HUDEP-2 (cell line): Measurements from ENCODE around the gene SRD5A3.
"Not testable (repeated sequence)": the region's sequence is repeated elsewhere in the genome, so short reads cannot be mapped to it uniquely, and the experiment has no call there.

Source experiments
- DNase-seq, 76 experiments: peaks; one replicate each; lab custom pipeline; 2025; ENCODE audit not compliant: unreplicated experiment in 76 of 76; lab: John Stamatoyannopoulos, UW

The SRD5A3 gene

DNA sequence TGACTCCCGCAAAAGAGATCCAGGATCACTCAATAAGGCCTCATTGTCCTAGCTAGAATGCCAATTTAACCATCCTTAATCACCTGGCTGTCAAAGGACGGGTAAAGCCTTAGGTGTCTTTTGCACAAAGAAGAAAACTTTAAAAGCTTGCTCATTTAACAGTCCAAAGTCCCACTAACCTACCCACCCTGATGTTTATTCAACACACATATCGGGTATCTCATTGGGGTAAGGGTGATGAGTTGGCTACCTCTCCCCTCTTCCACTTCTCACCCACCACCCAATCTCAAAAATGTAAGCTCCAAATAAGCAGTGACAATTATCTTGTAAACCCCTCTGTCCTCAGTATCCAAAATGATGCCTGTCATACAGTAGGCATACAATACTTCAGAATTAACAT, 988 bp upstream of the SRD5A3 start:
- DNase-seq, result no peak

- DNase-seq, result peak in 8 of 76 experiments; percentile 5 to 68 (median 26)
These were observed 811 bp downstream of the SRD5A3 start for GRCh38 chr4:55346851-55347255.

DNA sequence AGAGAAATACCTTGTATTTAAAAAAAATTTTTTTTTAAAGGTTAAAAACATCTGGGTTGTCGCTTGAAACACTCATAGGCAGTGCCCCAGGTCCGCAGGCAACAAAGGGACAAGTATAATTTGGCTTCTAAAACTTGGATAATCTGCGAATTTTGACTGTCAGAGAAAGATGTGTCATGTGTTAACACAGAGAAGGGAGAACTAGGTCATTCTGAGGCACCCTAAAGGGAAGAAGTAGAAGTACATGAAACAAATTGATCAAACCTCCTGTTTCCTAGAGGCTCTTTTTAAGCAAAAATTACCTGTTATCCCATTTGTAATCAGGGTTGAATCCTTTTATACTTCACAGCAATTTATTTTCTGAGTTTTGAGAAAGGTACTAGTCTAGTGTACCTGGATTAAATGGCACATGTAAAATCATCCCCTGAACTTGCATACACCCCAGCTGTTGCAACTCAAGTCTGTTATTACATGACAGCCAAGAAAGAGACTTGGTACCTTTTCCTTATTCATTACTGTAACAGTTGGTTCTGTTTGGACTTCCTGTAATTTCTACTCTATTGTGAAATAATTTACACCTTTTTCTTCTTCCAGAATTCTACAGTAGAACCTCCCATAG, 1.7 kb downstream of the SRD5A3 start:
- peak in 20 of 76 experiments; percentile 3 to 48 (median 18) for DNase-seq

DNA sequence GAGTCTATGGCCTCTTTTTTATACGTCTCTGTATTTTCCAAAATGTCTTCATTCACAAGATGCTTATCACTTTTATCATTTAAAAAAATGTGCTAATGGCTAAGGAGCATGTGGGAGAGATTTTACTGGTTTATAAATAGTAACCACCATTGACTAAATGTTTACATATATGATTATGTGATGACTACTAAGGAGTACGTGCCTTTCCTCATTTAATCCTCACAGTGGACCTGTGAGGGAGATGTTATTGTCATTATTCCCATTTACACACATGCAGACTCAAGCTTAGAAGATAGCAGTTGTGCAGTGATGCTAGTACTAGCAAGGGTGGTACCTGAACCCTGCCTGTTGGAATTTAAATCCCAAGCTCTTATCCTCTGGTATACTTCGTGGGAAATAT, 2.4 kb downstream of the SRD5A3 start:
- no peak for DNase-seq

DNA sequence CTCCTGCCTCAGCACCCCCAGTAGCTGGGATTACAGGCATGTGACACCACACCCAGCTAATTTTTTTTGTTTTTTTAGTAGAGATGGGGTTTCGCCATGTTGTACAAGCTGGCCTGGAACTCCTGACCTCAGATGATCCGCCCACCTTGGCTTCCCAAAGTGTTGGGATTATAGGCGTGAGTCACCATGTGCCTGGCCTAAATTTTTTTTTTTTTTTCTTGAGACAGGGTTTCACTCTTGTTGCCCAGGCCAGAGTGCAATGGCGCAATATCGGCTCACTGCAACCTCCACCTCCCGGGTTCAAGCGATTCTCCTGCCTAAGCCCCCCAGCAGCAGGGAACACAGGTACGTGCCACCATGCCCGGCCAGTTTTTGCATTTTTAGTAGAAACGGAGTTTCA, 4.8 kb downstream of the SRD5A3 start:
- not testable (repeated sequence) for DNase-seq

DNA sequence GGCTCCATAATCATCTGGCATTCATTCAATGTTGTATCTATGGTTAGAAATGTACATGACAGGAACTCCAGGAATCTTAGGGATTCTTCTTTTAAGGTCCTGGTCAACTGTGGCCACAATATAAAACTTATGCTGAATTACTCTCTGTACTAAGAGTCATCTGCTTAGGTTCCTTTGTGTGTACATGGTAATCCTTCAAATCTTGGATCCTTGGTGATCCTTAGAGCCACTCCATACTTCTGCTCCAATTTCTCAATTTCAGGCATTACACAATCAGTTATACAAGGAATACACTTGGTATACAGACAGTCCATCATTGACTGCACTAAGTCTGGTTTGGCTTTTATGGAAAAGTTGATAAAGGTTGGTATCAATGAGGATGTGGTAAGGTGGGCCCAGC, 5.8 kb downstream of the SRD5A3 start:
- no peak for DNase-seq

DNA sequence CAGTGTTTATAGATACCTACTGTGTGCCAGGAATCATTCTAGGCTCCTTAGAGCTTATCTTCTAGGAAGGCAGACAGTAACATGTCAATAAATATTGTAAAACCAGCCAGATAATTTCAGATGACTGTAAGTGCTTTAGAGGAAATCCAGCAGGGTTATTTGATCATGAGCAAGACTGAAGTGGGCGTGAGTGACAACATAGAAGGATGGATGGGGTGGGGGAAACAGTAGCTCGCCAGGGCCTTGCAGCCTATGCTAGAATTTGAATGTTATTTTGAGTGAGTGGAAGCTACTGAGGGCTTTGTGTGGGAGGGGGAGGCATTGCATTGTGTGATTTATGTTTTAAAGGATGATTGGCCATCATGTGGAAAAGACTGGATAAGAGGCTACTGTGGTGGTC, 6.7 kb downstream of the SRD5A3 start:
- no peak for DNase-seq

GRCh38 chr4:55353228-55353747, 7.2 kb downstream of the SRD5A3 start:
- DNase-seq, result not testable (repeated sequence)

DNA sequence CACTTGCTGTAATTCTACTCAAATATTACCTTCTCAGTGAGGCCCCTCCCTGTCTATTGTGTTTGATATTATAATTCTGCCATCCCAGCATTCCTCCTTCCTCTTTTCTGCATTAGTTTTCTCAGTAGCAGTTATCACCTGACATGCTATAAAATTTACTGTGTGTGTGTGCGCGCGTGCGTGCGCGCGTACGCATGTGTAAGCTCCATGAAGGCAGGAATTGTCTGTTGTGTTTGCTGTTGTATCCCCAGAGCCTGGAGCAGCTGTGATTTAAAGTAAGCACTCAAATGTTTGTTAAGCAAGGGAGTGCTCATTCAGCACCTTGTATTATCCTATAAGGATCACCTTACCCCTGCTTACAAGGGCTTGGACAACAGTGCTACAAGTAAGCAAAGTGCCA, 8.6 kb downstream of the SRD5A3 start:
- DNase-seq, result no peak

DNA sequence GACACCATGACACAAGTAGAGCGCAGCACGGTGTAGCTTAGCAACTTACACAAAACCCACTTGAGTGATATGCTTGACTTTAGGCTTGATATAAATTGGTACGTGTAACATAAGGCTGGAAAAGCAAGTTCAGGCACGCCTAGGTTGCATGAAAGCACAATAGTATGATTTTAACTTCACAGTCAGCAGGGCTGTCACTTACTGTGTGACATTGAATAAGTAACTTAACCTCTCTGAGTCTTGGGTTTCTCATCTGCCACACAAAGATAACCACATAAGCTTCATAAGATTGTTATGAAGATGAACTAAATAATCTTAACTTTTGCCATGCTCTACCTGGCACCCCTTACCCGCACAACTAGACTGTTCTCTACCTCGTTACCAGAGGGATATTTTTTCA, 9.5 kb downstream of the SRD5A3 start:
- no peak for DNase-seq

DNA sequence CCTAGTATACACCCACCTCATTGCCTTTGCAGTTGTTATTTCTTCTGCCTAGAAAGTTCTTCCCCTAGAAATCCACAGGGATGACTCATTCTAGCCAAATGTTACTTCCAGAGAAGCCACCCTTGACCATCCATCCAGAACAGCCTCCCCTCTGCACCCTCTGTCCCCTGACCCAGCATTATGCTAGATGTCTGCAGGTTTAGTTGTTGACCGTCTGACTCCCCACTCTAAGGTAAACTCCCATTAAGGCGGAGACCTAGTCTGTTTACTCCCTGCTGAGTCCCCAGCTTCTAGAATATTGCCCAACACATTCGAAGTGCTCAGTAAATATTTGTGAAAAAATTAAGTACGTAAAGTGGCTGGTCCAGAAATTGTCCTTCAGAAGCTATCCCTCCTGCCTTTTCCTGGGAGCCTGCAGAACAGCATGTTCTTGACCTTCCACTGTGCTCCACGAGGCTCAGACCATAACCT, 11.0 kb downstream of the SRD5A3 start:
- DNase-seq, result no peak

GRCh38 chr4:55358246-55358645, 12.2 kb downstream of the SRD5A3 start:
- DNase-seq, result no peak

DNA sequence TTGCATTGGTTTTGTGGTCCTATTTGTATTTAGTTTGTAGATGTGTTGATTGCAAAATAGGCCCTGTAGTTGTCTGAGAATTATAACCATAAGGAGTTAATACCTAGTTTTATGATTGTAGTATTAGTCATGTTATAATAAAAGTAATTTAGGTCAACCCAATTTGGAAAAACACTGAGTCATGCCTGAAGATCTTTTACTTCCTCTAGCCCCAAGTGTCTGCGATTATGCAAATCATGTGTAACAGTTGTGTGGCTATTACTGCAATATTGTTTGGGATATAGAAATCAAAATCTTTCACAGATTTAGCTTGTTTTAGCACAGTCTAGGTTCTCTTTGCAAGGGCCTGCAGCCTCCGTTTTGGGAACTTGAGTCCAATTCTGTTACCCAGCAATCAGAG, 12.6 kb downstream of the SRD5A3 start:
- no peak for DNase-seq

GRCh38 chr4:55359397-55359916, 13.4 kb downstream of the SRD5A3 start:
- no peak for DNase-seq

DNA sequence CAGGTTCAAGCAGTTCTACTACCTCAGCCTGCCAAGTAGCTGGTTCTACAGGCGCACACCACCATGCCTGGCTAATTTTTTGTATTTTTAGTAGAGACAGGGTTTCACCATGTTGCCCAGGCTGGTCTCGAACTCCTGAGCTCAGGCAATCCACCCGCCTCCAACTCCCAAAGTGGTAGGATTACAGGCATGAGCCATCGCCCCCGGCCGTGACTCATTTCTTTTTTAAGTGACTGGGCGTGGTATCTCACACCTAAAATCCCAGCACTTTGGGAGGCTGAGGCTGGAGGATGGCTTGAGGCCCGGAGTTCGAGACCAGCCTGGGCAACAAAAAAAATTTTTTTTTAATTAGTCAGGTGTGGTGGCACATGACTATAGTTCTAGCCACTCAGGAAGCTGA, 16.9 kb downstream of the SRD5A3 start:
- not testable (repeated sequence) for DNase-seq

GRCh38 chr4:55363691-55364351, 17.8 kb downstream of the SRD5A3 start:
- DNase-seq, result no peak

DNA sequence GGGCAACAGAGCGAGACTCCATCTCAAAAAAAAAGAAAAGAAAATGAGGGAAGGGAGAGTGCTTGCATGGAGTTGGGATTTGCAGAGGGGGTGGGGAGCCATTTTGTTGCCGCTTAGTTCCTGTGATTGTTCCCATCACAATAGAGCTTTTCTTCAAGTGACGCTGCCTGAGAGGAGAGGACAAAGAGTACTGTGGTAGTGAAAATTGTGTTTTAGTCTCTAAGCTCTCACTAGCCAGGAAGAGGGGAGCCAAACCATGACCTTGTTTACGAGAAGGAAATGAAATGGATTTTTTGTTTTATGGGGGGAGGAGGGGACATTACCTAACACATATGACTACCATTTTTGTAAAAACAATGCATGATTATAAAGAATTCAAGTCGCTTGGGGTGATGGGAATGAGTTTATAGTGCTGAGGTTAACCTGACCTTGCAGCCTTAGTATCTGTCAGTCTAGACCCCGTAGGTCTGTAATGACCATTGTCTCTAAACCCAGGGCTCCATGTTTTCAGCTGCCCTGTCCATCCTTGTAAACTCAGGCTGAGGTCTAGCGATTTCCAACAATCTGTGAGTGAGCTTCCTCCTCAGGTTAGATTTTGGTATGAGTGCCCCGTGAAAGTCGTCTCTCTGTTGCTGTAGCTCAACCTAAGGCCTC, 18.8 kb downstream of the SRD5A3 start:
- DNase-seq, result no peak

DNA sequence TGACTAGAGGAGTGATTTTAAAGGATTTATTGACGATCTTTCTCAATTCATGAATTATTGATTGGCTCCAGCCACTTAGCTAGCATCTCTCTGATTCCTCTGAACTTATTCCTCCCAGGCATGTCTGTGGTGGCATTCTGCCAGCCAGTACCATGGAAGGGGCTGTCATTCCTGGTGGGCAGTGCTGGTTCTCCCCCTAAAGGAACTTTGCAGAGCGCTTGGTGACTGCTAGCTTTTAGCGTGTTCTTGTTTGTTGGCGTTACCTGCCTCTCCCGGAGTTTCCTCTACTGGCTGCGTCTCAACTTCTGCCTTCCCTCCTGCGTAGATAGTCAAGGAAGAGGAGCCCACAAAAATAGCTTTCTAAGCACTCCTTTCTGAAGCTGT, 19.3 kb downstream of the SRD5A3 start:
- no peak for DNase-seq

- DNase-seq, result no peak
These were observed 20.6 kb downstream of the SRD5A3 start for GRCh38 chr4:55366621-55367020.

GRCh38 chr4:55367084-55367722, 21.2 kb downstream of the SRD5A3 start:
- no peak for DNase-seq

GRCh38 chr4:55369968-55370367, 23.9 kb downstream of the SRD5A3 start:
- no peak for DNase-seq
